Erythroblast (primary cell): ENCODE results near the gene SIK2.

Experiments used
- GATA1 ChIP-seq: IDR thresholded peaks from 2 replicates; pipeline ENCODE4 v1.6.1; 2011; ENCODE audit warnings: low read depth, mild to moderate bottlenecking, control low read depth, low read length, moderate library complexity
- POLR2A ChIP-seq: IDR thresholded peaks from 2 replicates; pipeline ENCODE4 v1.6.1; 2011; ENCODE audit warnings: mild to moderate bottlenecking, low read length

GRCh38 chr11:111603611-111604130 is 1.4 kb downstream of the SIK2 start:
- TF ChIP-seq POLR2A (no peak), GATA1 (no peak)
